HepG2 (cell line): ENCODE measurements around the gene PSMG1. TPM values are rescaled to one million over a fixed set of nuclear protein-coding genes. Genes with fewer than 3 reads are reported as not detected.
A peak's percentile ranks its signal among the peaks of the same experiment; 100 is the strongest.

ENCODE experiments used
- ATM ChIP-seq: fragments of 450-650 bp; IDR thresholded peaks from 2 replicates; pipeline ENCODE4 v1.7.1; 2017; ENCODE audit warnings: mild to moderate bottlenecking, borderline replicate concordance
- BCL6 ChIP-seq: IDR thresholded peaks from 2 replicates; pipeline ENCODE4 v1.6.1; 2016; ENCODE audit warnings: missing genetic modification reagents, missing compliant biosample characterization
- CC2D1A ChIP-seq: sonication (generic); formaldehyde crosslinking; IDR thresholded peaks from 2 replicates; pipeline ENCODE4 v1.8.1; 2023; ENCODE audit warnings: mild to moderate bottlenecking, missing genetic modification reagents
- CENPT ChIP-seq: sonication (generic); formaldehyde crosslinking; IDR thresholded peaks from 2 replicates; pipeline ENCODE4 v1.8.0; 2022; ENCODE audit warnings: low read depth, mild to moderate bottlenecking, moderate library complexity, missing genetic modification reagents
- ELF3 ChIP-seq: IDR thresholded peaks from 2 replicates; pipeline ENCODE4 v1.6.1; 2016; ENCODE audit warnings: missing genetic modification reagents, missing compliant biosample characterization
- HDAC2 ChIP-seq: sonication (generic); formaldehyde crosslinking; IDR thresholded peaks from 2 replicates; pipeline ENCODE4 v1.4.0; 2020; ENCODE audit warnings: missing genetic modification reagents
- LCORL ChIP-seq, 2 experiments: fragments of 450-650 bp in 1 of 2; sonication (generic) in 1 of 2; formaldehyde crosslinking in 1 of 2; IDR thresholded peaks; 2 replicates each; pipeline versions ENCODE4 v1.5.0 to v1.6.1; 2017 to 2020; ENCODE audit warnings: antibody characterized with exemption in 1 of 2, missing genetic modification reagents in 1 of 2
- NFATC3 ChIP-seq: sonication (generic); formaldehyde crosslinking; IDR thresholded peaks from 2 replicates; pipeline ENCODE4 v1.5.1; 2020; ENCODE audit warnings: mild to moderate bottlenecking, missing genetic modification reagents
- NONO ChIP-seq, 2 experiments: fragments of 450-650 bp in 1 of 2; sonication (generic) in 1 of 2; formaldehyde crosslinking in 1 of 2; IDR thresholded peaks in 1 of 2; conservative IDR thresholded peaks in 1 of 2; 2 replicates each; pipeline versions ENCODE4 v1.6.1 to v1.8.0; 2017 to 2022; ENCODE audit warnings: mild to moderate bottlenecking in 1 of 2, missing genetic modification reagents in 1 of 2, moderate library complexity in 1 of 2
- PATZ1 ChIP-seq: sonication (generic); formaldehyde crosslinking; IDR thresholded peaks from 2 replicates; pipeline ENCODE4 v1.4.0; 2020; ENCODE audit warnings: missing genetic modification reagents
- PAXIP1 ChIP-seq: sonication (generic); formaldehyde crosslinking; conservative IDR thresholded peaks from 2 replicates; pipeline ENCODE4 v1.4.0; 2020; ENCODE audit warnings: mild to moderate bottlenecking, missing genetic modification reagents, moderate library complexity
- POGZ ChIP-seq: sonication (generic); formaldehyde crosslinking; IDR thresholded peaks from 2 replicates; pipeline ENCODE4 v1.4.0; 2020; ENCODE audit warnings: mild to moderate bottlenecking, missing genetic modification reagents
- POLR2AphosphoS5 ChIP-seq: IDR thresholded peaks from 2 replicates; pipeline ENCODE4 v1.6.1; 2012; ENCODE audit warnings: low read depth, low read length
- SAP130 ChIP-seq: IDR thresholded peaks from 2 replicates; pipeline ENCODE4 v1.6.1; 2016; ENCODE audit warnings: low read depth
- SOX6 ChIP-seq, 2 experiments: fragments of 450-650 bp in 1 of 2; sonication (generic) in 1 of 2; formaldehyde crosslinking in 1 of 2; IDR thresholded peaks; 2 replicates each; pipeline versions ENCODE4 v1.4.0 to v1.6.1; 2017 to 2020; ENCODE audit warnings: antibody characterized with exemption in 1 of 2, mild to moderate bottlenecking in 1 of 2, missing genetic modification reagents in 1 of 2
- STAG1 ChIP-seq: sonication (generic); formaldehyde crosslinking; IDR thresholded peaks from 2 replicates; pipeline ENCODE4 v1.4.0; 2020; ENCODE audit warnings: missing genetic modification reagents
- ZBTB38 ChIP-seq: sonication (generic); formaldehyde crosslinking; IDR thresholded peaks from 2 replicates; pipeline ENCODE4 v1.5.1; 2020; ENCODE audit warnings: mild to moderate bottlenecking, missing genetic modification reagents
- ZBTB7B ChIP-seq: sonication (generic); formaldehyde crosslinking; IDR thresholded peaks from 2 replicates; pipeline ENCODE4 v1.4.0; 2020; ENCODE audit warnings: missing genetic modification reagents
- ZFY ChIP-seq: sonication (generic); formaldehyde crosslinking; IDR thresholded peaks from 2 replicates; pipeline ENCODE4 v1.4.0; 2020; ENCODE audit warnings: missing genetic modification reagents
- ZMYM4 ChIP-seq: sonication (generic); formaldehyde crosslinking; IDR thresholded peaks from 2 replicates; pipeline ENCODE4 v1.8.1; 2023; ENCODE audit warnings: mild to moderate bottlenecking, missing genetic modification reagents
- ZNF850 ChIP-seq: sonication (generic); formaldehyde crosslinking; conservative IDR thresholded peaks from 2 replicates; pipeline ENCODE4 v1.9.0; 2021; ENCODE audit warnings: mild to moderate bottlenecking, missing genetic modification reagents
- polyA plus RNA-seq, 8 experiments: library from polyadenylated mRNA; depleted of rRNA in 3 of 8; stranded (reverse) in 7 of 8; unstranded in 1 of 8; fragments of >200 nt; fragmentation: Illumina TruSeq in 4 of 8; extraction: Trizol in 4 of 8; gene quantifications; 2 replicates each; pipeline versions ENCODE4 v1.2.1 to v1.2.3, GENCODE V29; 2011 to 2016; ENCODE audit warnings: low read depth in 4 of 8, missing spikeins in 1 of 8, mixed read lengths in 1 of 8; ENCODE audit not compliant: insufficient read depth in 1 of 8
- total RNA-seq, 5 experiments: library from RNA; depleted of rRNA; stranded (reverse); fragments of >200 nt; fragmentation: Illumina TruSeq; extraction: Trizol; gene quantifications; 2 replicates each; pipeline ENCODE4 v1.2.3, GENCODE V29; 2016; ENCODE audit warnings: low read depth in 1 of 5
- TF ChIP-seq, protein P1 (sequence below): sonication (generic); formaldehyde crosslinking; IDR thresholded peaks from 2 replicates; pipeline ENCODE4 v1.5.0; 2020; ENCODE audit warnings: mild to moderate bottlenecking, missing genetic modification reagents, moderate library complexity

PSMG1 gene
- total and polyA plus RNA-seq, 2 of the 13 experiments (the other 11 are each of a cell fraction or from before 2014, with no cell fraction given) = 63.6 to 173 TPM

GRCh38 chr21:39125752-39126485, 57.3 kb downstream of the PSMG1 start (continued):
- TF ChIP-seq PAXIP1 (CRISPR knock-in tag) (peak; percentile 26; the same call in 1 of the 2 replicates), STAG1 (CRISPR knock-in tag) (peak; percentile 94), CC2D1A (CRISPR knock-in tag) (no peak), ELF3 (CRISPR knock-in tag) (peak; percentile 31; the same call in 1 of the 2 replicates), ZMYM4 (CRISPR knock-in tag) (no peak), POGZ (CRISPR knock-in tag) (0 out of 2 replicates have a peak, but pooled peaks have one; percentile 36), LCORL (IDR thresholded peaks at IDR 0.05) (no peak), LCORL (CRISPR knock-in tag; IDR thresholded peaks at IDR 0.05) (peak; percentile 22; the same call in 1 of the 2 replicates), ZNF850 (CRISPR knock-in tag) (no peak), SOX6 (IDR thresholded peaks at IDR 0.05) (no peak), SOX6 (CRISPR knock-in tag; IDR thresholded peaks at IDR 0.05) (peak; percentile 39; the same call in 1 of the 2 replicates), HDAC2 (CRISPR knock-in tag) (0 out of 2 replicates have a peak, but pooled peaks have one; percentile 23), ZFY (CRISPR knock-in tag) (peak; percentile 51), NONO (IDR thresholded peaks at IDR 0.05) (no peak), NONO (CRISPR knock-in tag; conservative IDR thresholded peaks at IDR 0.05) (0 out of 2 replicates have a peak, but pooled peaks have one; percentile 53), PATZ1 (CRISPR knock-in tag) (peak; percentile 57; the same call in 1 of the 2 replicates), BCL6 (CRISPR knock-in tag) (0 out of 2 replicates have a peak, but pooled peaks have one; percentile 40), SAP130 (CRISPR knock-in tag) (peak; percentile 27; the same call in 1 of the 2 replicates), ZBTB38 (CRISPR knock-in tag) (0 out of 2 replicates have a peak, but pooled peaks have one; percentile 20), POLR2AphosphoS5 (no peak), NFATC3 (CRISPR knock-in tag) (no peak), ATM (no peak), CENPT (no peak), ZBTB7B (peak; percentile 29; the same call in 1 of the 2 replicates)
- TF ChIP-seq, protein P1, sequence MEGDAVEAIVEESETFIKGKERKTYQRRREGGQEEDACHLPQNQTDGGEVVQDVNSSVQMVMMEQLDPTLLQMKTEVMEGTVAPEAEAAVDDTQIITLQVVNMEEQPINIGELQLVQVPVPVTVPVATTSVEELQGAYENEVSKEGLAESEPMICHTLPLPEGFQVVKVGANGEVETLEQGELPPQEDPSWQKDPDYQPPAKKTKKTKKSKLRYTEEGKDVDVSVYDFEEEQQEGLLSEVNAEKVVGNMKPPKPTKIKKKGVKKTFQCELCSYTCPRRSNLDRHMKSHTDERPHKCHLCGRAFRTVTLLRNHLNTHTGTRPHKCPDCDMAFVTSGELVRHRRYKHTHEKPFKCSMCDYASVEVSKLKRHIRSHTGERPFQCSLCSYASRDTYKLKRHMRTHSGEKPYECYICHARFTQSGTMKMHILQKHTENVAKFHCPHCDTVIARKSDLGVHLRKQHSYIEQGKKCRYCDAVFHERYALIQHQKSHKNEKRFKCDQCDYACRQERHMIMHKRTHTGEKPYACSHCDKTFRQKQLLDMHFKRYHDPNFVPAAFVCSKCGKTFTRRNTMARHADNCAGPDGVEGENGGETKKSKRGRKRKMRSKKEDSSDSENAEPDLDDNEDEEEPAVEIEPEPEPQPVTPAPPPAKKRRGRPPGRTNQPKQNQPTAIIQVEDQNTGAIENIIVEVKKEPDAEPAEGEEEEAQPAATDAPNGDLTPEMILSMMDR (CRISPR knock-in tag) = peak; percentile 92
